Sigmoid colon (tissue), 4 donors: Measurements from ENCODE around the gene CACNB1.

ENCODE experiments used
- POLR2A ChIP-seq, 2 donors: fragments of 450-650 bp; IDR thresholded peaks; one replicate each; pipeline ENCODE4 v1.6.1; 2016; ENCODE audit warnings: antibody characterized with exemption in 2 of 2, mild to moderate bottlenecking in 2 of 2, moderate library complexity in 2 of 2
- POLR2AphosphoS5 ChIP-seq, 4 donors: sonication (generic); formaldehyde crosslinking; IDR thresholded peaks; one replicate each; pipeline ENCODE4 v1.6.1; 2017; ENCODE audit warnings: antibody characterized with exemption in 4 of 4
- TF ChIP-seq, protein P1 (sequence below), 4 experiments: fragments of 450-650 bp in 3 of 4; fragments of 200-600 bp in 1 of 4; IDR thresholded peaks; one replicate each; pipeline ENCODE4 v1.5.1; 2016 to 2019; ENCODE audit warnings: antibody characterized with exemption in 4 of 4, mild to moderate bottlenecking in 3 of 4, moderate library complexity in 2 of 4

DNA sequence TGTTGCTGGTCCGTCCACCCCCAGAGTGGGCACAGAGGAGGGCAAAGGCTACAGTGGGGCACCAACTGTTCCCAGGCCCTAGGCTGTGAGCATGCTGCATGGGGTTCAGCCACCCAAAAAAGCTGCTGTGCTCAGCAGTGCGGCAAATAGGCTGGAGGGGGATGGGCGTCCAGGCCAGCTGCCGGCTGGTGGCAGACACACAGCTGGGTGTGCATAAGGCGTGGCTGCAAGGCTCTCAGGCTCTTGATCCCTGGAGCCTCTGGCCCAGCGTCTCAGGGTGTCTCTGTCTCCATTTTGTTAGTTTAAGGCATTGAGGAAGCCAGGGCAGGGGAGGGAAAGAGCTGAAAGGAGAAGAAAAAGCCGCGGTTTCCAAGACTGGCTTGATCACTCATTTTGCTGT, 11.4 kb upstream of the CACNB1 start:
- TF ChIP-seq, protein P1, sequence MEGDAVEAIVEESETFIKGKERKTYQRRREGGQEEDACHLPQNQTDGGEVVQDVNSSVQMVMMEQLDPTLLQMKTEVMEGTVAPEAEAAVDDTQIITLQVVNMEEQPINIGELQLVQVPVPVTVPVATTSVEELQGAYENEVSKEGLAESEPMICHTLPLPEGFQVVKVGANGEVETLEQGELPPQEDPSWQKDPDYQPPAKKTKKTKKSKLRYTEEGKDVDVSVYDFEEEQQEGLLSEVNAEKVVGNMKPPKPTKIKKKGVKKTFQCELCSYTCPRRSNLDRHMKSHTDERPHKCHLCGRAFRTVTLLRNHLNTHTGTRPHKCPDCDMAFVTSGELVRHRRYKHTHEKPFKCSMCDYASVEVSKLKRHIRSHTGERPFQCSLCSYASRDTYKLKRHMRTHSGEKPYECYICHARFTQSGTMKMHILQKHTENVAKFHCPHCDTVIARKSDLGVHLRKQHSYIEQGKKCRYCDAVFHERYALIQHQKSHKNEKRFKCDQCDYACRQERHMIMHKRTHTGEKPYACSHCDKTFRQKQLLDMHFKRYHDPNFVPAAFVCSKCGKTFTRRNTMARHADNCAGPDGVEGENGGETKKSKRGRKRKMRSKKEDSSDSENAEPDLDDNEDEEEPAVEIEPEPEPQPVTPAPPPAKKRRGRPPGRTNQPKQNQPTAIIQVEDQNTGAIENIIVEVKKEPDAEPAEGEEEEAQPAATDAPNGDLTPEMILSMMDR (IDR thresholded peaks at IDR 0.05) = no peak
- TF ChIP-seq POLR2A (IDR thresholded peaks at IDR 0.05) (no peak), POLR2AphosphoS5 (IDR thresholded peaks at IDR 0.05) (no peak)
